ENCODE results near the gene CWC15.

CWC15 gene

GRCh38 chr11:94934846-94935245 is 38.5 kb downstream of the CWC15 start:
- H3K27me3 ChIP-seq (ENCODE audit: low read length), result no peaks in the 10 kb centered on the region
- TF ChIP-seq CTCF (IDR thresholded peaks at IDR 0.05; ENCODE audit: insufficient read depth, low read length, poor library complexity, severe bottlenecking) (no peak), EZH2phosphoT487 (conservative IDR thresholded peaks at IDR 0.05; ENCODE audit: low read length) (no peak)
- no peak overlapping the region for H3K4me3 ChIP-seq (ENCODE audit: insufficient read depth, low read length, poor library complexity, severe bottlenecking)
- H3K4me2 ChIP-seq (ENCODE audit: low read depth, low read length, poor library complexity, severe bottlenecking), result no peak overlapping the region
- no peaks in the 10 kb centered on the region for H3K9me2 ChIP-seq (replicated peaks; ENCODE audit: insufficient read depth, low read length)
- no peak overlapping the region for H3K9ac ChIP-seq (ENCODE audit: low read length)
- H3K79me2 ChIP-seq (ENCODE audit: insufficient read depth, low read length), result no peaks in the 10 kb centered on the region
- H3F3A ChIP-seq (ENCODE audit: insufficient read depth), result no peaks in the 10 kb centered on the region
- H3K36me3 ChIP-seq (ENCODE audit: low read length), result no peaks in the 10 kb centered on the region
- H4K20me1 ChIP-seq (ENCODE audit: low read depth, low read length), result no peaks in the 10 kb centered on the region
- H3K9me3 ChIP-seq (ENCODE audit: insufficient read depth, low read length), result no peaks in the 10 kb centered on the region
- H2AFZ ChIP-seq (ENCODE audit: low read depth, low read length, severe bottlenecking), result no peak overlapping the region
- H3K27ac ChIP-seq (ENCODE audit: low read depth, low read length), result no peak overlapping the region

DNA sequence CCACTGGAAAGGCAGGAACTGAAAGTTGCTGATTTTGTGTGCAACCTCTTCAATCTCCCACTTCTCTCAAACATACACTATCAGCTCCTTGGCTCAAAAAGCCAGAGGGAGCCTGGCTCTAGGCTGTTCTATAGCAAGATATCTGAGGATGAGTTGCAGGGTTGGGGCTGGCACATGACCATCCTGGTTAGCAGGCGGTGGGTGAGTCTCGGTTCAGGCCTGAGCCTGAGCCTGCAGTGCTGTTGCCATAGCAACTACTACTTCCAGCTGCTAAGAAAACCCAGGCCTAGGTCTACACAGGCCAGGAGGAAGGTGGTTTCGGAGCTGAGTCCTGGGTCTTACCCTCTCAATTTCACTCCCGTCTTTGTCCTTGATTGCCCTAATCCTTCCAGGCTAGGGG is 39.0 kb downstream of the CWC15 start:
- Histone ChIP-seq H3K9ac (ENCODE audit: low read length) (no peak overlapping the region), H4K20me1 (ENCODE audit: low read depth, low read length) (no peaks in the 10 kb centered on the region), H3K27me3 (ENCODE audit: low read length) (no peaks in the 10 kb centered on the region), H3F3A (ENCODE audit: insufficient read depth) (no peaks in the 10 kb centered on the region), H3K36me3 (ENCODE audit: low read length) (no peaks in the 10 kb centered on the region), H2AFZ (ENCODE audit: low read depth, low read length, severe bottlenecking) (no peak overlapping the region), H3K9me3 (ENCODE audit: insufficient read depth, low read length) (no peaks in the 10 kb centered on the region), H3K4me2 (ENCODE audit: low read depth, low read length, poor library complexity, severe bottlenecking) (no peak overlapping the region), H3K27ac (ENCODE audit: low read depth, low read length) (no peak overlapping the region), H3K4me3 (ENCODE audit: insufficient read depth, low read length, poor library complexity, severe bottlenecking) (no peak overlapping the region), H3K9me2 (replicated peaks; ENCODE audit: insufficient read depth, low read length) (no peaks in the 10 kb centered on the region), H3K79me2 (ENCODE audit: insufficient read depth, low read length) (no peaks in the 10 kb centered on the region)
- TF ChIP-seq CTCF (IDR thresholded peaks at IDR 0.05; ENCODE audit: insufficient read depth, low read length, poor library complexity, severe bottlenecking) (no peak), EZH2phosphoT487 (conservative IDR thresholded peaks at IDR 0.05; ENCODE audit: low read length) (no peak)

DNA sequence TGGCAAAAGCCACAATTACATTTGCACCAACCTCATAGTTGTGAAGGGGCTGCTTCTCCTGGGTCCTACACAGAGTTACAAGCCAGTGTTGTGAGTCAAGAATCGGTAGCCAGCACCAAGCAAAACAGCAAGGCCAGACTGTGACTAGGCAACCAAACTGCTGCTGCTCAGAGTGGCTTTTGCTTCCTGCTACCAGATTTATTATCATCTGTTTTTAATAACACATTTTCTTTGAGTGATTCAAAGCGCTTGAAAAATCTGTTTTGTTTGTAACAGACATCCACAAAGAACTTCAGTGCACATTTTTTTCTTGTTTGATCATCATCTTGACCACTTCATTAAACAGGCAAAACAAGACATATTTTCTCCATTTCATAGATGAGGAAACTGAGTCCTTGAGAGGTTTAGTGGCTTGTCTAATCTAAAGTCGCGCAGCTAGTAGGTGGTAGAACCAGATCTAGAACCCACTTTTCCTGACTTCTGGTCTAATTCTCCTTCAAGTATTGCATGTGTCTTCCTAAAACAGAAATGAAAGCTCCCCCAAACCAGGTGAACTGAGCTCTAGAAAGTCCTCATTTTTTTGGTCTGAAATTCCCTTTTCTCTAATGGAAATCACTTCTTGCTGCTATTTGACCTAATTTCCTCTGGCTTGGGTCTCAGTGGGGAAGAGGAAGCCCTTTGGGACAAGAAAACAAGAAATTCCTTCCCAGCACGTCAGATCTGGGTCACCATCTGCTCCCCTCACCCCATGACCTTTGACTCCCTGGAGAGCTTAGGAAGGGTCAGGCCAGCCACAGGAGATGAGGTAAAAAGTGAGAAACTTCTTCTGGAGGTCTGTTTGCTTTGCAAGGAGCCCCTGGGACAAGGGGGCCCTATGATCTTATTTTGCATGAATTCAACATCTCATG is 39.9 kb downstream of the CWC15 start:
- no peak overlapping the region for H3K4me3 ChIP-seq (ENCODE audit: insufficient read depth, low read length, poor library complexity, severe bottlenecking)
- no peak for TF ChIP-seq CTCF (IDR thresholded peaks at IDR 0.05; ENCODE audit: insufficient read depth, low read length, poor library complexity, severe bottlenecking)
- TF ChIP-seq EZH2phosphoT487 (conservative IDR thresholded peaks at IDR 0.05; ENCODE audit: low read length), result no peak
- no peak overlapping the region for H3K9ac ChIP-seq (ENCODE audit: low read length)
- H3K79me2 ChIP-seq (ENCODE audit: insufficient read depth, low read length), result no peaks in the 10 kb centered on the region
- no peaks in the 10 kb centered on the region for H3K9me3 ChIP-seq (ENCODE audit: insufficient read depth, low read length)
- no peaks in the 10 kb centered on the region for H3K27me3 ChIP-seq (ENCODE audit: low read length)
- H4K20me1 ChIP-seq (ENCODE audit: low read depth, low read length), result no peaks in the 10 kb centered on the region
- H3K9me2 ChIP-seq (replicated peaks; ENCODE audit: insufficient read depth, low read length), result no peaks in the 10 kb centered on the region
- no peak overlapping the region for H3K4me2 ChIP-seq (ENCODE audit: low read depth, low read length, poor library complexity, severe bottlenecking)
- no peak overlapping the region for H2AFZ ChIP-seq (ENCODE audit: low read depth, low read length, severe bottlenecking)
- H3F3A ChIP-seq (ENCODE audit: insufficient read depth), result no peaks in the 10 kb centered on the region
- H3K36me3 ChIP-seq (ENCODE audit: low read length), result no peaks in the 10 kb centered on the region
- no peak overlapping the region for H3K27ac ChIP-seq (ENCODE audit: low read depth, low read length)
